Glomerular visceral epithelial cell (primary cell): ENCODE measurements around the gene NGFR.
"Not testable (repeated sequence)": the region's sequence is repeated elsewhere in the genome, so short reads cannot be mapped to it uniquely, and the experiment has no call there.

ENCODE experiments used
- DNase-seq: peaks from one replicate; pipeline ENCODE4 v3.0.0-alpha.2; 2016; ENCODE audit errors: extremely low spot score

Gene NGFR

DNA sequence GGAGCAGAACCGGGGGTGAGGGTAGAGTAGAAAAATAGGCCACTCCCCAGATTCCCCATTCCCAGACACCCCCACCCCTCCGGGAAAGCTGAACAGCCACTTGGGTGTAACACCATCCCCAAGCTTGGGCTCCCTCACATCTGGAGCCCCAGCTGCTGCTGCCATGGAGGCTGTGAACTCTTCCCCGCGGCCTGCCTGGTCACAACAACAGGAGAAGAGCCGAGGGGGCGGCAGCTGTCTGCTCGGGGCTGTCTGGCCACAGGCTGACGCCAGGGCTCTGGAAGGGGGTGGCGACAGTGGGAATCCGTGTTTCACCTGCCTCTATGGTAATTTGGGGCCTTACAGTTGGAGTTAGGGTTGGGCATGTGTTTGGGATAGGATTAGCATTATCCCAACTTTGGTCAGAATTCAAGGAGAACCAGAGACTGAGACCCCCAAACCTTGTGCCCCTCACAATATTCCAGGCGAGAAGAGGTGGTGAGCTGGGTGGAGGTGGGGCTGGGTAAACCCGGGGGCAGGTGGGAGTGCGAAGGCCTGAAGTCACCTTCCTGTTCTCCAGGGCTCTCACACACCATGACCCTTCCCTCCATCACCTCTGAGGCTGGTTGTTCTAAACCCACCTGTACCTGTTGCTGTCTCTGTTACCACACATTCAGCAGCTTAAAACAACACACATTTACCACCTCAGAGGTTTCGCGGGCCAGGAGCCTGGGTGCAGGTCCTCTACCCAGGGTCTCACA, 50.9 kb downstream of the NGFR start:
- DNase-seq: no peak

- DNase-seq: no peak
Measured at GRCh38 chr17:49546546-49547535, 51.7 kb downstream of the NGFR start.

- no peak for DNase-seq
Measured at GRCh38 chr17:49547566-49547965, 52.5 kb downstream of the NGFR start.

- no peak for DNase-seq
Measured at GRCh38 chr17:49548051-49548505, 53.0 kb downstream of the NGFR start.

GRCh38 chr17:49548506-49549310, 53.6 kb downstream of the NGFR start:
- peak; percentile 56 for DNase-seq

DNA sequence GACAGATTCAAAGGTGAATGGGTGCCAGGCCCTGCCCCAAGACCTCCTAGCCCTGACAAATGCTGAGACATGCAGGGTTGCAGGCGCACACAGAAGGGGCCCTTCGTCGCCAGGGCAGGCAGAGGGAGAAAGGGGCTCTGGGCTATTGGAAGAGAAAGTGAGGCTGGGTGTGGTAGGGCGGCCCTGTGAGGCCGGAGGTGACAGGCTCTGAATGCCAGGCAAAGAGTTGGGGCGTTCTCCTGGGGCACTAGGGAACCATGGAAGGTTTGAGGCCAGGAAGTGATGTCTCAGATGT, 54.2 kb downstream of the NGFR start:
- no peak for DNase-seq

DNA sequence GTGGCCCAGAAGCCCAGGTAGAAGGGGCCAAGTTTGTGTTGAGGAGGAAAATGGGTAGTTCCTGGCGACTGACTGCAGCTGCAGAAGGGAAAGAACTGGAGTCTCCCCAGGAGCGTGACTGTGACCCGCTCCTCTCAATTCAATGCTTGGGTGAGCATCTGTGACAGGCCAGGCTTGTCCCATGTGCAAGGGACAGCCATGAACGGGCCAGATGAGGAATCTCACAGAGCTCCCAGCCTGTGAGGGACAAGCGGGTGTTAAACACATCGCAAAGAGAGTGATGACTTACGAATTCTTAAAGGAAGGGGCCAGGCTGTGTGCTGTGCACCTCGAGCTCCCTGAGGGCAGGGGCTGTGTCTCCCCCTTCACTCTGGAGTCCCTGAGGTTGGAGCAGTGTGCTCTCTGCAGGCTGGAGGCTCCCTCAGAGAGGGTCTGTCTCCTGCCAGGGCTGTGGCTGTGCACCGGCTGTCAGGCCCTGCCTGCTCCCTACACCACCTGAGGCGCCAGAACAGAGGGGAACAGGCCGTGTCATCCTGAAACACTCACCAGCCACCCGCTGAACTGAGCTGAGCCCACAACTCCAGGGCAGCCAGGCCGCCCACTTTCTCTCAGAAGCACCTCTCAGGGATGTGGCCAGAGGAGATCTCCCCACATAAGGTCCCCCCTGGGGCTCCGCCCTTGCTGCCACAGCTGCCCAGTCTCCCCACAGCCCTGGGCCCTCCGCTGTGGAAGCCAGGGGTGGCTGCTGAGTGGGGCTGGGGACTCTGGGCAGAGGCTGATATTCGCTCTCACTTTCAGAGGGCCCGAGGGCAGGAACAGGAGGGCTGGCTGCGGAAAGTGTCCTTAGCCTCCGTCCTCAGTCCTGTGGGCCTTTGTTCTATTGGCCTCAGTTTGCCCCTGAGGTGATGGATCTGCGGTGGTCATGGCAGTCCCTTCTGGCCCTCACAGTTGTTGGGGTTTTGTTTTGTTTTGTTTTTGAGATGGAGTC, 54.9 kb downstream of the NGFR start:
- DNase-seq: no peak

GRCh38 chr17:49550764-49551163, 55.7 kb downstream of the NGFR start:
- not testable (repeated sequence) for DNase-seq

DNA sequence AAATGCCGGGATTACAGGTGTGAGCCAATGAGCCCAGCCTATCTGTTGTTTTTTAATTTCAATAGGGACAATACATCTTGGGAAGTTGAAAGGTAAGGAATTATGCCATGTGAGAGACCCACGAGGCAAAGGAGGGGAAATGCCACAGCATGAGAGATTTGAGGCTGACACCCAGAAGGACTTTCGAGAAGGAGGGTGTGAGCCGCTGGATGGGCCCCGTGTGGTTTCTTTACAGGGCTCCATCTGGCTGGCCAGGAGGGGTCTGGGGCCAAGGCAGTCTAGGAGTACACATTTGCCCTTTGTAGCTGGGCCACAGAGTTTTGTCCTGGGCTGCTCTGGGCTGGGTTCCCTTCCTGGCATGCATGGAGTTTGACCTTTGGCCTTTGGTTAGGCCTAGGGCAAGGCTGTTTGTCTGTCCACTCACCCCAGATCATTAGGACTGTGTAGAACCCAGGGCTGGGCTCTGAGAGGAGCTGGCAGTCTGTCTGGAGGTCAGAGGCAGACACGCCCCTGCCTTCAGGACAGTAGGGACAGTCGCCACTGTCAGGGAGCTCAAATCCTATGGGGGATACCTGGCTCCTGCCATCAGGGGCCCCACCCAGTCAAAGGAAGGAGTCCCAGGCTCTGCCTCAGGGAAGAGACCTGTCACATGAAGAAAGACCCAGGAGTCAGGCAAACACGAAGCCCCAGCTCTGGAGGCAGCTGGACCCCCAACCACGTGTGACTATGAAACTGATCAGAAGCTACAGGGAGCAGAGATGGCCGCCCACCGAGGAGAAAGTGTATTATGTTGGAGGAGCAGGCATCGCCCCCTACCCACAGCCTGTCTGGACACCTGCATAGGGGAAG, 56.4 kb downstream of the NGFR start:
- no peak for DNase-seq

DNA sequence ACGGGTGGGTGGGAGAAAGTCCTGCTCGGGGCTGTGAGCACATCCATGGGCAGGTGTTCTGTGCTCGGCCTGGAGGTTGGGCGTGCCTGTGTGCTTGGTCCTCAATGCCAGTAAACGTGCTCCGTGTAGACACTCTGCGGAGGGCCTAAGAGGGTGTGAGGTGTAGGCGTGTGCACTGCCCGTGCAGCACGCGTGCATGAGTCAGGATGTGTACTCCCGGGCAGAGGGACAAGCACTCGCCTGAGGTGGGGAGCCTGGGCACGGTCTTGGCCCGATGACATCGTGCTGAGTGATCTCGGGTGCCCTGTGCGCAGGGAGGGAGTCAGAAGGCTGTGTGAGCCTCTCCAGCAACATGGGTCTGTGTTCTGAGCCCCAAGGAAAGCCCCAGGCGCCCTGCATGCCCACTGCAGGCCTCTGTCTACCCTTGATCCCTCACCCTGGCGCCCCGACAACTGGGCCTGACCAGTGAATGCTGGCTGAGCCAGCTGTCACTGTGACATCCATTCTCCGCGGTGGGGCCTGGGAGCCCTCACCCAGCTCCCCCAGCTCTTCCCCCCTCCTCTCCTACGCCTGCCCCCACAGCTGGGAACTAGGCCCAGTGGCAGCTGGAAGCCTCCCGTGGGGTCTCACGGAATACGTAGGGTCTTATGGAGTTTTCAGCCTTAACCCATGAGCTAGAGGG, 57.1 kb downstream of the NGFR start:
- no peak for DNase-seq

- no peak for DNase-seq
Measured at GRCh38 chr17:49553676-49554335, 58.7 kb downstream of the NGFR start.

GRCh38 chr17:49554694-49555494, 59.8 kb downstream of the NGFR start:
- no peak for DNase-seq

DNA sequence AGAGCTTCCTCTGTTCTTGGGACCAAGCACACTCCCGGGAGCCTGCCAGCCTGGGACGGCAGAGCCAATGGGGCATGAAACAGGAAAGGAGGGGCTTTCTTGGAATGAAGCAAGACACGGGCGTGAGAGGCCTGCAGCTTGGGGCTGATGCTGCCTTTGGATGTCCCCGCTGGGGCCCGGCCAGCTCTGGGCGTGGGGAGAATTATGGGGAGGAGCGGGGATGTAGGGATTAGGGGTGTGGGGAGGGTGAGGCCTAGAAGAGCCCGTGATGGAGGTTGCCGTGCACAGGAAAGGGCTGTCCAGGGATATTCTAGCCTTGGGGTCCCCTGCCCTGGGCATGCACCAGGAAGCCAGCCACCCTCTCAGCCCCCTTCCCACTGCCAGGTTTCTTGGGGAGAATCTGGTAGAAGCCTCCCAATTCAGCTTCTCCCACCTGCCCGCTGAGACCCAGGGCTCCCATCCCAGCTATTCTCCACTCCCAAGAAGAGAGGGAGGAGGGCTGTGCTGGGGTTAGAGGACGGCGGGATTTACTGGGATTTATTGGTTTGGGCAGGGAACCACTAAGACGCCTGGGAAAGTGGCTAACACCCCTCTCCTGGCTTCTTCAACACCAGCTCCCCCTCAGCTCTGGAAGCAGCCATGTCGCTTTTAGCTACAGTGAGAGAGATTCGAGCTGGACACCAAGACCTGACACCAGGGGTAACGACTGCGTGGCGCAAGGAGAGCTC, 60.6 kb downstream of the NGFR start:
- peak; percentile 36 for DNase-seq

- DNase-seq: peak; percentile 80
Measured at GRCh38 chr17:49556223-49556943, 61.3 kb downstream of the NGFR start.

DNA sequence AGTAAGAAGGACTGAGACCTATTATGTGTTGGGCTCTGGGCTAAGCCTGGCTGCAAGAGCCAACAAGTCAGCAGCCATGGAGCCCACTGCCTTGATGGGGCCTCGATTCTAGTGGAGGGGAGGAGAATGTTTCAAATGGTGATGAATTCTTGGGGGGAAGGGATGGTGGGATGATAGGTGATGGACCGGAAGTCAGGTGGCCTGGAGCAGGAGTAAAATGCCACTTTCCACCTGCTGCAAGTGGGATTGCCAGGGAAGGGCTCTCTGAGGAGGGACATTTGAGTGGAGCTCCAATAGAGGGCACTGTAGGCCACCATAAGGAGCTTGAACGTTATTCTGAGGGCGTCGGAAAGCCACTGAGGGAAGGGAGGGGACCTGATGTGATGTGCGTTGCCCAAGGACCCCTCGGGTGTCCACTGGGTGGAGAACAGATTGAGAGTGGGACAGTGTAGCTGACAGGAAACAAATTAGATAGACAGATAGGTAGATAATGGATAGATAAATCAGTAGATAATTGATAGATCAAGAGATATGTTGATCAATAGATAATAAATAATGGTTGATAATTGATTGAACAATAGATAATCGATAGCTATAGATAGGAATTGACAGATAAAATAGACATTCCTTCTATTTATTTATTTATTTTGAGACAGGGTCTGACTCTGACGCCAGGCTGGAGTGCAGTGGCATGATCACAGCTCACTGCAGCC, 62.4 kb downstream of the NGFR start:
- DNase-seq: peak; percentile 56
